Colon (tissue), 2 donors: Measurements from ENCODE around the gene RSPH1.

Source experiments
- FAIRE-seq: peaks from 2 replicates; lab custom pipeline; 2012; peaks lifted over from hg19 to GRCh38; lab: Jason Lieb, UNC
- donor health status: control.
- donor health status: control.

RSPH1 gene

DNA sequence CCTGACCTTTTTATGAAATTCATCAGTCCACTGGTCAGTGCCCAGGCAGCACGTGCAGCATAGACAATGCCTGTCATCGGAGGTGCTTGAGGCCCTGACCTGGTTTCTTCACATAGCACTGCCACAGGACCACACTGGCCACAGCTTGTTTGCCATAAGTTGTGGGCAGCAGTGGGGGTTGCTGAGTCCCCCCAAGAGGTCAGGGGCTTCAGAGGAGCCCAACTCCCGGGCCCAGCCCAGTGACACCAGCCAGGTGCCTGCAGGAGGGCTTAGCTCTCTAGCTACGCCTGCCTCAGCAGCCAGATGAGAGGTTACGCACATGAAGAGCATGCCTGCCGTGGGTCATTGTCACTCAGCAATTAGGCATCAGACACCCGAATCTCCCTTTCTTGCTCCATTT, 50.7 kb downstream of the RSPH1 start:
- FAIRE-seq: no peak

DNA sequence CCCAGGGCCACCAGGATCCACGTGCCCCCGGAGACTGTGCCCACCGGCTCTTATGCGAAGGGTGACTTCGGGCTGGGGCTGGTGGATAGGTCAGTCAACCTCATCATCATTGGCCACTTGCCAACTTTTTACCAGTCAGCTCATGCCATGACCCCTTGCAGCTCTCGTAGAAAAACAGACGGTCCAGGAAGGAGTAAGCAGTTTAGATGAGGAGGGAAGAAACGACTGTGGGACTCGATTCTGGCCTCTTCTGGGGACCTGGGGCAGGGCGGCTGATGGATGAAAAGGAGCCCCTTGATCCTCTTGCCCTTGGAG, 51.3 kb downstream of the RSPH1 start:
- no peak for FAIRE-seq

DNA sequence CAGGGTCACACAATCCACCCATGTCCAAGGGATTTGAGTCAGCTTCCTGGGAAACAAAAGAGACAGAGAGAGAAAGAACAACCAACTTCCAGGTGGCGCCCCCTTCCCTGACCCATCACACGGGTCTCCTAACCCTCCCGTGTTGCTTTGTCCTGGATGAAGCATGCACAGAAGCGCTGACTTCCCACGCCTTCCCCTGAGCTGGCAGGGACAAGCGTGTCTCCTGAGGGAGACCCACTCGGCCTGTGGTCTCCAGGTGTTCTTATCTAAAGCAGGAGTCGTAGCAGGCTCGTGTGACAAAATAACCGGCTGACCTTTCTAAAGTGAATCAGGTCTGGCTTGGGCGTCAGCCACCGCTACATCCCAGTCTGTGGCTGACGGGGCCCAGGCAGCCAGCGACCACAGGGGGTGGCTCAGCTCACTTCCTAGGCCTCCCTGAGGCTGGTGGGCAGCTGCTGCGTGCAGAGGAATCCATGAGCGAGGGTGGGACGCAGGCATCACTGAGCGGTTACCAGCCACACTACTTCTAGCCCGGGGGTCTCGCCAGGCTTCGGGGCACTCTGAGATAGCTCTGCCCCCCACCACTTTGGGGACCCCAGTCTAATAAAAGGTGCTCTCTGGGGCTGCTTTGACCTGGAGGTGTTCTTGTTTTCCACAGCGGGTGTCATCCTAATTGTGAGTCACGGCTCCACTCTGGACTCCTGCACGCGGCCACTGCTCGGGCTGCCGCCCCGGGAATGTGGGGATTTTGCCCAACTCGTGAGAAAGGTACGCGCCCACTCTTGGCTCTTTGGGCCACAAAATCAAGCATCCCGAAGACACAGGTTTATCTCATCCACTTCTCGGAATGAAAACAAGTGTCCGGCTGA, 51.9 kb downstream of the RSPH1 start:
- FAIRE-seq: no peak

DNA sequence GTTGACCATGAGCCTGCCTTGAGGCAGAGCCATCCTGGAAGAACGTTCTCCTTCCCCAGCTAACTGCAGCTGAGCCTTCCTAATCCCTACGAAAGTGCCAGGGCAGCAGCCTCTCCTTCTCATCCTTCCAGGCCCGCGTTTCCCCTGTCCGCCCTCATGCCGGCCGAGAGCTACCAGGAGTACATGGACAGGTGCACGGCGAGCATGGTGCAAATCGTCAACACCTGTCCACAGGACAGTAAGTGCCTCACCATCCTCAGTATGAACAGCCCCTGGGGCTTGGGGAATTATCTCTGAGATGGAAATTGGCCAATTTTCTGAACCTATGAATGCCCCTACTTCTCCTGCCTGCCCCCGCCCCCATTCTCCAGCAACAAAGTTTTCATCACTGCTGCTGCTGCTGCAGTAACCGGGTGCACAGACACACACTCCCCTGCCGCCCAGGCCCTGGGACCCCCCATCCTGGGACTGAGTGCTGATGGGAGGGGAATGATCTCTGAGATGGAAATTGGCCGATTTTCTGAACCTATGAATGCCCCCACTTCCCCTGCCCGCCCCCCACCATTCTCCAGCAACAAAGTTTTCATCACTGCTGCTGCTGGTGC, 52.7 kb downstream of the RSPH1 start:
- FAIRE-seq: no peak

DNA sequence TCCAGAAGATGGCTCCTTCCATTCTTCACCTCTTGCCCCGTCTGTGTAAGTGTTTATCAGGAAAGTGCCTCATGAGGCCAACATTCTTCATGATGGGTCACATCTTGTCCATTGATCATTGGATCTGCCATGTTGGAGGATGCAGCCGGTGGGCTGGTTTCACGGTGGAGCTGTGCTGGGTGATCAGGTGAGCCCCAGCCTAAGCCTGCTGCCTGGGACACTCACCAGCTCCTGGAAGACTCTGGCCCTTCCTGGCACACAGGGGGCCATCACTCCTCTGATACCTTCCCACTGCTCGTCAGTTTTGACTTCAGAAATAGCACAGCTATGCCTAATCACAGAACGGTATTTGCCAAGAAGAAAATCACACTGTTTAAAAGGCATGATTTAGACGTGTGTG, 54.1 kb downstream of the RSPH1 start:
- no peak for FAIRE-seq

DNA sequence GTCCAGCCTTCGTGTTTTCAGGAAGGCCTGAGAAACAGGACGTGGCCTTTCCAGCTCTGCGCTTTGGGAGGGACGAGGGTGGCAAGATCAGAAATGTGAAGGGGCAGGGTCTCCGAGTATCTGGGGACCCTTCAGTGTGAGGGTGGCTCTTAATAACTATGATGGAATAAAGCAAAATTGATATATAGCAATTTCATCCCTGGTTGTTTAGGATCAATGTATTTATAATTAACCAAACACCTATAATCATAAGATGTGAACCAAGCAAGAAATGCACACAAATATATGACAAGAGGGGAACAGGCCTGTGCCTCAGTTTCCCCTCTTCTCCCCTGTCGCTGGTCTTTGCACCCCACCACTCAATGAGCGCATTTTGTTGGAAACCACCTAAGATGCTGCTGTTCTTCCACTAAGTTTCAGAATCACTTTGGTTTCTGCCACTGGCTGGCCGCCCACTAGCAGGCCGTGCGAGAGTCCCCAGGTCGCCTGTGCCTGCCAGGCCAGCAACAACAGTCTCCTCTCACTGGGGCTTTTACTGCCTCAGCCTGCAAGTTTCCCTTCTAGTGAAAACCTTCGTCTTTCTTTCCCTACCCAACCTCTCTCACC, 55.7 kb downstream of the RSPH1 start:
- FAIRE-seq: no peak

DNA sequence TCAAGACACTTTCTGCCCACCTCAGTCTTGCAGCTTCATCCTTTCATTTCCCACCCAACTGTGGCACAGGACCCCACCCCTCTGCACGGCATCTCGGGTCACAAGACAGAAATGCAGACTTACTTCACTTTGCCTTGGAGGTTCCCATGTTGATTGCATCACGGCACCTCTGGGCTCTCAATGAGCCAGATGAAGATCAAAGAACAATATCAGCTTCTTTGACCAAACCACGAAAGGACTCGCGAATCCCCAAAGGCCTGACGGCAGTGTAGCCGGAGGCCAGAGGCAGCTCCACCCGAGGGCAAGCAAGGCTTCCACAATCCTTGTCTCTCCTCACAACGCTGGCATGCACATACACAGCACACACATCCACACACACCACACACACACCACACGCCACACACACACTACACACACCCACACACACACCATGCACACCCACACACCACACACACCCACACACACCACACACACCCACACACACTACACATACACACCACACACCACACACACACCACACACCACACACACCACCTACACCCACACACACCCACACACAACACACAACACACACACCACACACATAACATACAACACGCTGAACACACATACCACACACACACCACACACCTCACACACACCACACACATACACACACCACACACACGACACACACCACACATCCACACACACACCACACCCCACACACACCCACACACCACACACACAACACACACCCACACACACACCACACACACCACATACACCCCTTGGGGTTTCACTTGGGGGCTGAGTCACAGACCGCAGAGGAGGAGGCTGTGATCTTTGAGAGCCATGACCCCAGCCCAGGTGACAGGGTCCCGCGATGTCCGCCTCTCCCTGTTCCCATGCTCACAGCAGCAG, 56.5 kb downstream of the RSPH1 start:
- no peak for FAIRE-seq

DNA sequence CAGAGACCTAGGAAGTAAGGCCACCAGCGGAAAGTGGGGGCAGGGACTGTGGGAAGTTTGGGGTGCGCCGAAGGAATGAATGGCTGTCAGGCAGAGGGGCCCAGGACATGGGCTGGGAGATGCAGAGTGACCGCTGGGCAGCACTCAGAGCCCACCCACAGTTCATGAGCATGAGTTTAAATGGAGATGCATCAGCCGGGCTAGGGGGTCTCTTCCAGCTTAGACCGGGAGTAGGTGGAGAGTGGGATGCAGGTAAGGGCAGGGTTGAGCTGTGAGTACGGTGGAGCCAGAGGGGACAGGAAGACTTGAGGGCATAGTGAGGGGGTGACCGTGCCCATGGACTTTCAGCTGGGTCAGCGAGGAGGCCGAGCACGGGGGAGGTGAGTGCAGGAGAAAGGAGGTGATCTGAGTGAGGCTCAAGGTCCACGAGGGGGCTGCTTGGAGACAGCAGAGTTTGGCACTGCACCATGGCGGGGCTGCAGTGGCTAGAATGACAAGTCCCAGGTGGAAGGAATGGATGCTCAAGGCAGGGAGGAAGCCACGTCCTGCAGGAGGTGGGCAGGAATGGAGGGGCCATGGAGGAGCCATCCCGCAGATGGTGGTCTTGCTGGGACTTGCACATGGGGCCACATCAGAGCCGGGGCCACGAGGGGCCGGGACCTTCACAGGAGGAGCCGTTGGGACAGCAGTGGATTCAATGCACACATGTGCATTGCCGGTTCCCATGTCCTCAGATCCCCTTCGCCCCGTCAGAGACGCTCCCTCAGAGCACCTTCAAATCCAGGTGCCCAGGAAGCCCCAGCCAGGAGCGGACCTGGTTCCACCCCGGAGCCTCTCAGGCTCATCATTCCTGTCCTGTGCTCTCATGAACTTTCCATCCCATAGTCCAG, 57.5 kb downstream of the RSPH1 start:
- no peak for FAIRE-seq

DNA sequence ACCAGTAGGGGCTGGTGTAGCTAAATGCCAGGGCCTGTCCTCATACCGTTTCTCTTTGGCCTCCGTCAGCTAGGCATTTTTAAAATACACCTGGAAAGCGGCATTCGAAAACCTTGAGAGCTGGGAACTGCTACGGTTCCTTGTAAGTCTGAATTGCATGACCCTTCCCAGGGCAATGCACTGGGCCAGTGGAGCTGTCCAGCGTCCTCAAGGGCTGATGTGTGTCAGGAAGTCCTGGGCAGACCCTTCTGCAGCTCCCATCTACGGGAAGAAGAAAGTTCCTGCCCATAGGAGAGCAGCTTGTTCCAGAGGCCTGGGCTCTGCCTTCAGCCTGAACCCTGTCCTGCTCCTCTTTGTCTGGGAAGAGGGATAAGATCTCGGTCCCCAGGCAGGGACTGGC, 58.2 kb downstream of the RSPH1 start:
- no peak for FAIRE-seq

DNA sequence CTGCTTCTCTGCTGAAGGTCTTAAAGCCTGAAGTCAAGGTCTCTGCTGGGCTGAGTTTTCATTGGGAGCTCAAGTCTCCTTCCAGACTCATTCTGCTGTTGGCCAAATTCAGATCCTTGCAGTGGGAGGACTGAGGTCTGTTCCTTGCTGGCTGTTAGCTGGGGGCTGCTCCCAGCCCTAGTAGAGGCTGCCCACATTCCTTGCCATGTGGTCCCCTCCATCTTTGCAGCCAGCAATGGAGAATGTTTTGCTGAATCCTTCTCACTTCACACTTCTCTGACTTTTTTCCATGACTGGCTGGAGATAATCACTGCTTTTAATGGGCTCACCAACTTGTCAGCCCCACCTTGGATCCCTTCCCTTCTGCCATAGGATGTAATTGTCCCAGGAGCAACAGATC, 59.1 kb downstream of the RSPH1 start:
- FAIRE-seq: no peak

DNA sequence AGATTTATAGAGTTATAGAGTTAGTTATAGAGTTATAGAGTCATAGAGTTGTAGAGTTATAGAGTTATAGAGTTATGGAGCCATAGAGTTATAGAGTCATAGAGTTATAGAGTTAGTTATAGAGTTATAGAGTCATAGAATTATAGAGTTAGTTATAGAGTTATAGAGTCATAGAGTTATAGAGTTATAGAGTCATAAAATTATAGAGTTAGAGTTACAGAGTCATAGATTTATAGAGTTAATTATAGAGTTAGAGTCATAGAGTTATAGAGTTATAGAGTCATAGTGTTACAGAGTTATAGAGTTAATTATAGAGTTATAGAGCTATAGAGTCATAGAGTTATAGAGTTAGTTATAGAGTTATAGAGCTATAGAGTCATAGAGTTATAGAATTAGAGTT, 60.2 kb downstream of the RSPH1 start:
- FAIRE-seq: no peak

DNA sequence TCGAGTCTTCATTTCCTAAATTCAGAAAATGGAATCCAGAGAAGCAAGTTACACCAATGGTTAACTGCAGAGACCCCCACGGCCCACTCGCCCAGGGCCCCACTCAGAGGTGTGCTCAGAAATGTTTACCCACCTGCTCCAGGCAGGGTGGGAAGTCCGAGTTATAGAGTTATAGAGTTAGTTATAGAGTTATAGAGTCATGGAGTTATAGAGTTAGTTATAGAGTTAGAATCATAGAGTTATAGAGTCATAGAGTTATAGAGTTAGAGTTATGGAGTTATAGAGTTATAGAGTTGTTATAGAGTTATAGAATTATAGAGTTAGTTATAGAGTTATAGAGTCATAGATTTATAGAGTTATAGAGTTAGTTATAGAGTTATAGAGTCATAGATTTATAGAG, 60.6 kb downstream of the RSPH1 start:
- no peak for FAIRE-seq

DNA sequence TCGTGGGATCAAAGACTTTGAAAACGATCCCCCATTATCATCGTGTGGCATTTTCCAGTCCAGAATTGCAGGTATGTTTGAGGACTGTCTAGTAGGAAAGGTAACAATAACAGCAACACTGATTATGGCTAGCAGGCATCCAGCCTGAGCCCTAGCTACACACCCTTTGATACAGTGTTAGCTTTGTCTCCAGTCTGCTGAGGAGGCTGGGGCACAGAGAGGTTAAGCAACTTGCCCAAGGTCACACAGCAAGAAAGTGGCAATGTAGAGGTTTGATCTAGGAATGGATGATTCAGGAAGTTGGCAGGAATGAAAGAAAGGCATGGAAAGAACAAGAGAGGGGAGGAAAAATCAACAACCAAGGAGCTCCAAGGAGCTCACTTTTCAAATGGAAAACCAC, 61.1 kb downstream of the RSPH1 start:
- no peak for FAIRE-seq

DNA sequence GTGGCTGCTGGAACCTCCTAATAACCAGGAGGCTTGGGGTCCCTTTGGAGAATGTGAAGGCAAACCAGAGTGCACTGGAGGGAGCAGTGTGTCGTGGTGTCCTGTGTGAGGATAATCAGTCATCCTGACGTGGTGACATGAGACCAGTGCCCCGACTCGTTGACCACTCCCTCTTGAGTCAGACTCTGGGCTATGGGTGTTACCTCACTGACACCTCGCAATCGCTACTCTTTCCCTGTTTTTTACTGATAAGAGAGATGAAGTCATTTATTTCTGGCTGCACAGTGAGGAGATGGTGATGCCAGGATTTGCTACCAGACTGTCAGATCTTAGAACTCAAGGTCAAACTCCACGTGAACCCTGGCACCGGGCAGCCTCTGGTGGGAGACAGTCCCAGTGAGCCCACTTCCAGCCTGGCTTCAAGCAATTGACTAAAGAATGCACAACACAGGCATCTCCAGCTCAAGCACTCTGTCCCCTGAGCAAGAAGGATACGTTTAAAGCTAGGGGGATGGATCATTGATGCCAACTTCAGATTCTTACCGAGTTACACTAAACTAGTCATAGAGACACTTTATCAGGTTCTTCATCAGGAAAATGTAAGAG, 62.0 kb downstream of the RSPH1 start:
- no peak for FAIRE-seq

DNA sequence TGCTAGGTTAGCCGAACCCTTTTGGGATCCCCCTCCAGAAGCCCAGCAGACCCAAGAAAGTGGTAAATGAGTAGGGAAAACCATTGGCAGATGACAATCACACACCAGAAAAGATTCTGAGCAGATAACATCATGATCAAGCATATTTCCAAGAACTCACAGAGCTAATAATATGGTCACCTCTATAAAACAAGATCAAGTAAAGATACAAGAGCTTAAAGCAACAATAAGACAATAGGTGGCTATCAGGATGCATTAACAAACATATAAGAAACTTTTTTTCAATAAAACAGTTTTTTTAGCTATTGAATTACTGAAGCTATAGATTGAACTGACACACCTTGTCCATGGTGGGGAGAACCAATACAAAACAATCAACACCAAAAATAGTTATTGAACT, 63.3 kb downstream of the RSPH1 start:
- FAIRE-seq: no peak

DNA sequence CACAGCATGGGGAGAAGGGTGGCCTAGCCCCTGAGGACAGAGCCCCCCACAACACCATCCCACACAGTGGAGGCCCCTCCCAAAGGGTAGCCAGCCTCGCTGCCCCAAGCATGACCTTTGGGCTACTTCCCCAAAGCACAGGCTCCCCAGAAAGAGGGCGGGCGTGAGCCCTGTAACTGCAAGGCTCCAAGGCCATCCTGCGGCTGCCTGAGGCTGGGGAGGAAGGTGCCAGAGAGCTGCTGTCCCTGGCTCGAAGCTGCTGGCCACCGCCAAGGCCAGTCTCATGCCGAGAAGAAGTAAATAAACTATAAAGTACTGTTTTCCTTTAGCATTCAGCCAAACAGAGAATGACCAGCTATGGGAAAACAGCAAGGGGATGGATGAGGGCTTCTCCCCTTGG, 64.8 kb downstream of the RSPH1 start:
- no peak for FAIRE-seq

DNA sequence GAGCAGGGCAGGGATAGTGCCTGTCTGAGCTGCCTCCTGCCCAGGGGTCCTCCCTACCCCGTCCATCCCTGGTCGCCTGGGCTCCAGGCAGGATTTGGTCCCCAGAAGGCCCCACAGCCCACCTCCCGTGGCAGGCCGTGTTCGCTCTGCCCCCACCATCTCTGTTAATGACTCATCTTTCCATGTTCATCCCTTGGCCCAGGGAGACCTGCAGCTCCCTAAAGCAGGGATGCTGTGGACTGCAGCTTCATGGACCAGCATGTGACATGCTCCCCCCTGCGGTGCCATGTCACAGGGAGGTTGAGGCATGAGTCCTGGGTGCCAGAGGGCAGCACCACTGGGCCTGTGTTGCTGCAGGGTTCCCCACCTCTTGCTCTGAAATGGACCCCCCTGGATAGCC, 65.5 kb downstream of the RSPH1 start:
- no peak for FAIRE-seq

DNA sequence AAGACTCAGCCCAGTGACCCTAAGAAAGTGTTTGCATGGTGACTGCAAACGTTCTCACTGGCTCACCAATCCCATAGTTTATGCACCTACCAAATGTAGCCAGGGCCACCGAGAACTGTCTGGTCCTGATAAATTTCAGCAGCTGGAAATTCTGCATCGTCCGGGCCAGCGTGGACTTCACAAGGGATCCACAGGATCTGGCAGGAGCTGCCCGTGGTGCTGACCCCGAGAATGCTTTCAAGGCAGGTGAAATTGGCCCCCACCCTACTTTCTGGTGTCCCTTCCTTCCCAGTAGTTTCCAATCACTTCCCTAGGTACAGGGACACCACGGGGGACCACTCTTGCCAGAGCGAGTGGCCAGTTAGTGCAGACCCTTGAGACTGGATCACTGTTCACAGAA, 66.2 kb downstream of the RSPH1 start:
- FAIRE-seq: no peak

DNA sequence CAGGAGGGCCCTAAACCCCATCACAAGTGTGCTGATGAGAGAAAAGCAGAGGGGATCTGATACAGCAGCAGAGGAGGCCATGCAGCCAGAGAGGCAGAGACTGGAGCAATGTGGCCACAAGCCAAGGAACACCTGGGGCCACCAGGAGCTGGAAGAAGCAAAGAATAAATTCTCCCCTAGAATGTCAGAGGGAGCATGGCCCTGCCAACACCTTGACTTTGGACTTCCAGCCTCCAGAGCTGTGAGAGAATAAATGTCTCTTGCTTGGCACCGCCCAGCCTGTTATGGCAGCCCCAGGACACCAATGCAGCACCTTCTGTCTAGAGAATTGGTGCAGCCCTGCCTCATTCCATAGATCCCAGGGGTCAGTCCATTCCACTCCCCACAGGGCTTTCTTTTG, 67.0 kb downstream of the RSPH1 start:
- FAIRE-seq: no peak

DNA sequence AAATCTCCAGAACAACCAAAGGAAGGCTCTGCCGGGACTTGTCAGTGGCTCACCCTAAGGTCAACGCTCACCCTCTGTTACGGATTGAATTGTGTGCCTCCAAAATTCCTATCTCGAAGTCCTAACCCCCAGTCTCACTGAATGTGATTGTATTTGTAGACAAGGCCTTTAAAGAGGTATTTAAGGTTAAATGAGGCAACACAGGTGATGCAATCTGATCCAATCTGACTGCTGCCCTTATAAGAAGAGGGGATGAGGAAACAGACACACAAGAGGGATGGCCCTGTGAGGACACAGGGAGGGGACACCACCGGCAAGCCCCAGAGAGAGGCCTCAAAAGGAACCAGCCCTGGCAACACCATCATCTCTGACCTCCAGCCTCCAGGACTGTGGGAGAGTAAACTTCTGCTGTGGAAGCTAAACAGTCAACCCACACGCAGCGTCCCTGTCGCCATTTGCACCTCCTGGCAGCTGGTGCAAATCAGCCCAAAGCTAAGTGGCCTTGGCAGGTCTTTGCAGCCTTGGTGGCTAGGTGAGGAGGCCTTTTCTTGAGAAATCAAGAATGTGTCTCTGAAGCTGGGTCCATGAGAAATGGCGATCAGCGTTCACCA, 68.1 kb downstream of the RSPH1 start:
- FAIRE-seq: no peak
